HCT116 (cell line): Measurements from ENCODE around the gene SPHKAP.

Experiments used
- EZH2 ChIP-seq: fragments of 200-600 bp; sonication (generic); IDR thresholded peaks from 2 replicates; pipeline ENCODE4 v1.6.1; 2017; ENCODE audit warnings: antibody characterized with exemption, mixed run types
- EZH2phosphoT487 ChIP-seq: fragments of 200-600 bp; IDR thresholded peaks from 2 replicates; pipeline ENCODE4 v1.6.1; 2018; ENCODE audit warnings: antibody characterized with exemption, borderline replicate concordance
- POLR2A ChIP-seq: IDR thresholded peaks from 2 replicates; pipeline ENCODE4 v1.7.0; 2011; ENCODE audit warnings: borderline replicate concordance; ENCODE audit not compliant: insufficient read depth, insufficient read length; ENCODE audit errors: extremely low read depth
- POLR2AphosphoS5 ChIP-seq: IDR thresholded peaks from 2 replicates; pipeline ENCODE4 v1.6.1; 2011; ENCODE audit warnings: mild to moderate bottlenecking, low read depth, low read length, moderate library complexity
- RAD21 ChIP-seq: IDR thresholded peaks from 2 replicates; pipeline ENCODE4 v1.6.1; 2012; ENCODE audit warnings: low read depth, mild to moderate bottlenecking
- REST ChIP-seq: IDR thresholded peaks from 2 replicates; pipeline ENCODE4 v1.6.1; 2012; ENCODE audit warnings: low read depth
- SIN3A ChIP-seq: IDR thresholded peaks from 2 replicates; pipeline ENCODE4 v1.6.1; 2012; ENCODE audit warnings: low read depth
- YY1 ChIP-seq: IDR thresholded peaks from 2 replicates; pipeline ENCODE4 v1.6.1; 2011; ENCODE audit warnings: low read length, low read depth, moderate library complexity, mild to moderate bottlenecking; ENCODE audit not compliant: insufficient replicate concordance; ENCODE audit errors: extremely low read depth
- ZBTB33 ChIP-seq: IDR thresholded peaks from 2 replicates; pipeline ENCODE4 v1.6.1; 2011; ENCODE audit warnings: mild to moderate bottlenecking, low read length, moderate library complexity; ENCODE audit not compliant: insufficient replicate concordance; ENCODE audit errors: extremely low read depth
- ZNF274 ChIP-seq: fragments of 200-500 bp; sonication (Bioruptor generic); IDR thresholded peaks from 2 replicates; pipeline ENCODE4 v1.6.1; 2014; ENCODE audit warnings: mild to moderate bottlenecking, low read depth, low read length, inconsistent platforms
- TF ChIP-seq, protein P1 (sequence below), 3 experiments: fragments of 200-600 bp in 1 of 3; sonication (generic) in 1 of 3; IDR thresholded peaks in 2 of 3; conservative IDR thresholded peaks in 1 of 3; 2 replicates each; pipeline ENCODE4 v1.5.1; 2012 to 2017; ENCODE audit warnings: low read depth in 2 of 3, low read length in 2 of 3, antibody characterized with exemption in 1 of 3, borderline replicate concordance in 1 of 3, control low read depth in 1 of 3, mild to moderate bottlenecking in 1 of 3, mixed read lengths in 1 of 3, mixed run types in 1 of 3, moderate library complexity in 1 of 3; ENCODE audit not compliant: insufficient read depth in 1 of 3

DNA sequence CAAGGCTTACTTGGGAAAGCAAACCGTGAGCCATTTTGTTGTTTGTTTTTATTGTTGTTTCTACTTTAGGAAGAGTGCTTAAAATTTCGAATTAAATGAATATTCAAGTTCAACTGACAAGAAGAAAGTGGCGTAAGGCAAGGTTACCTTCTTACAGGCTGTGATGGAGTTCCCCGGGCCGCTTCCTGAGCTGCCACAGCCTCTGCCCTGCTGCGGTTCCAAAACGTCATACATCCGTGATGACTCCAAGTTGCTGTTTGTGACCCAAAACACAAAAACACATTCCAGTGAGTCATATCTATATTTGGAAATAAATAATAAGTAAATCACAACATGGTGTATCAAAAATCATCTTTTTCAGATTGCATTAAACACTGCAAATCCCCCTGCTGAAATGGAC is 49.7 kb downstream of the SPHKAP start:
- TF ChIP-seq ZBTB33 (no peak), ZNF274 (no peak), EZH2phosphoT487 (no peak), EZH2 (no peak), POLR2AphosphoS5 (no peak), REST (no peak), POLR2A (no peak), RAD21 (no peak), SIN3A (no peak), YY1 (no peak)
- TF ChIP-seq, protein P1, sequence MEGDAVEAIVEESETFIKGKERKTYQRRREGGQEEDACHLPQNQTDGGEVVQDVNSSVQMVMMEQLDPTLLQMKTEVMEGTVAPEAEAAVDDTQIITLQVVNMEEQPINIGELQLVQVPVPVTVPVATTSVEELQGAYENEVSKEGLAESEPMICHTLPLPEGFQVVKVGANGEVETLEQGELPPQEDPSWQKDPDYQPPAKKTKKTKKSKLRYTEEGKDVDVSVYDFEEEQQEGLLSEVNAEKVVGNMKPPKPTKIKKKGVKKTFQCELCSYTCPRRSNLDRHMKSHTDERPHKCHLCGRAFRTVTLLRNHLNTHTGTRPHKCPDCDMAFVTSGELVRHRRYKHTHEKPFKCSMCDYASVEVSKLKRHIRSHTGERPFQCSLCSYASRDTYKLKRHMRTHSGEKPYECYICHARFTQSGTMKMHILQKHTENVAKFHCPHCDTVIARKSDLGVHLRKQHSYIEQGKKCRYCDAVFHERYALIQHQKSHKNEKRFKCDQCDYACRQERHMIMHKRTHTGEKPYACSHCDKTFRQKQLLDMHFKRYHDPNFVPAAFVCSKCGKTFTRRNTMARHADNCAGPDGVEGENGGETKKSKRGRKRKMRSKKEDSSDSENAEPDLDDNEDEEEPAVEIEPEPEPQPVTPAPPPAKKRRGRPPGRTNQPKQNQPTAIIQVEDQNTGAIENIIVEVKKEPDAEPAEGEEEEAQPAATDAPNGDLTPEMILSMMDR (IDR thresholded peaks at IDR 0.05 in 2 of 3, conservative IDR thresholded peaks at IDR 0.05 in 1 of 3; ENCODE audit: borderline replicate concordance in 1 of 3, insufficient read depth in 1 of 3, low read depth in 2 of 3, low read length in 2 of 3) = no peak
